GM13977 (cell line): ENCODE results near the gene IL4R.

Experiments used
- DNase-seq: peaks from one replicate; pipeline ENCODE4 v3.0.0; 2012; ENCODE audit warnings: low spot score
- CTCF ChIP-seq: IDR thresholded peaks from 2 replicates; pipeline ENCODE4 v1.5.1; 2012; ENCODE audit warnings: mild to moderate bottlenecking, control low read depth; ENCODE audit not compliant: insufficient read depth; ENCODE audit errors: extremely low read depth, missing control alignments
- in situ Hi-C: fragments of 300-500 bp; cut with MboI; formaldehyde crosslinking; loops from one replicate; pipeline ENCODE4 v1.12.0; 2022; ENCODE audit warnings: low sequenced_read_pairs, low pct_unique_long_range_greater_than_20kb, mixed read lengths, inconsistent platforms; ENCODE audit not compliant: unreplicated experiment

The IL4R gene

GRCh38 chr16:27361987-27362386, 48.2 kb downstream of the IL4R start:
- DNase-seq = no peak
- in situ Hi-C loops = no loop called here
- no peak for TF ChIP-seq CTCF

GRCh38 chr16:27362570-27363245, 48.9 kb downstream of the IL4R start:
- DNase-seq = no peak
- in situ Hi-C loops = no loop called here
- TF ChIP-seq CTCF = no peak

DNA sequence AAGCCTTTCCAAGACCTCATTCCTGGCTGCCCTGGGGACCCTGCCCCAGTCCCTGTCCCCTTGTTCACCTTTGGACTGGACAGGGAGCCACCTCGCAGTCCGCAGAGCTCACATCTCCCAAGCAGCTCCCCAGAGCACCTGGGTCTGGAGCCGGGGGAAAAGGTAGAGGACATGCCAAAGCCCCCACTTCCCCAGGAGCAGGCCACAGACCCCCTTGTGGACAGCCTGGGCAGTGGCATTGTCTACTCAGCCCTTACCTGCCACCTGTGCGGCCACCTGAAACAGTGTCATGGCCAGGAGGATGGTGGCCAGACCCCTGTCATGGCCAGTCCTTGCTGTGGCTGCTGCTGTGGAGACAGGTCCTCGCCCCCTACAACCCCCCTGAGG, 49.5 kb downstream of the IL4R start:
- in situ Hi-C loops = no loop called here
- TF ChIP-seq CTCF = no peak
- no peak for DNase-seq

- DNase-seq = no peak
- no peak for TF ChIP-seq CTCF
- in situ Hi-C loops = no loop called here
Measured at GRCh38 chr16:27363797-27364196, 50.0 kb downstream of the IL4R start.

- DNase-seq = no peak
- in situ Hi-C loops = no loop called here
- TF ChIP-seq CTCF = no peak
Measured at GRCh38 chr16:27364493-27365141, 50.8 kb downstream of the IL4R start.

DNA sequence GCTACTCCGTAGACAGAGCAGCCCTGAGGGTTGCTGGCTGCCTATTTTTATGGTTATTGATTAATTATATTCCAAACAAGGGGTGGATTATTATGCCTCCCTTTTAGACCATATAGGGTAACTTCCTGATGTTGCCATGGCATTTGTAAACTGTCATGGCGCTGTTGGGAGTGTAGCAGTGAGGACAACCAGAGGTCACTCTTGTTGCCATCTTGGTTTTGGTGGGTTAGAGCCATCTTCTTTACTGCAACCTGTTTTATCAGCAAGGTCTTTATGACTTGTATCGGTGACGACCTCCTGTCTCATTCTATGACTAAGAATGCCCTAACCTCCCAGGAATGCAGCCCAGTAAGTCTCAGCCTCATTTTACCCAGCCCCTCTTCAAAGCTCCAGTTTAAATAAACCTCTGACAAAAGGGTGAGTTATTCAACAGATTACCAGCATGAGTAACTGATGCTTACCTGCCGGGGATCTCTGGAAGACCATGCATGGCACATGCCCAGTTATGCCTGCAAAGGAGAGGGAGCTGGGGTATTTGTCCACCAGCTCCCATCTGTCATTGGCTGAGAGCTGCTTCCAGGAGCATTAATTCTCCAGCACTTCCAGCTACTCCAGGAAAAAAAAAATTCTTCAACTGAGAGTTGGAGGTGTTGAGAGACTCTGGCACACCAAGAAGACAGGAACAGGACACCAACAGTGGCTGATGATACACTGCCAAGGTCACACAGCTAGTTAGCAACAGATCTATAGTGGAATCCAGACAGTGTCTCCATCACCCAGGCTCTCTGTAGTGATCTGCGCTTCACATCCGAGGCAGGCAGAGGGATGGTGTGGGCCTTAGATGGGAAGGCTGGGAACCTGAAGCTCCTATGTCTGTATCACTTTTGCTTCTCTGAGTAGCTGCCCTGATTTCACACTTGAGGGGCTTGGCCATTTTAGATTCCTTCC, 51.6 kb downstream of the IL4R start:
- in situ Hi-C loops = no loop called here
- DNase-seq = no peak
- TF ChIP-seq CTCF = no peak
